A673 (cell line): ENCODE measurements around the gene VPS13D. TPM values are rescaled to one million over a fixed set of nuclear protein-coding genes. Genes with fewer than 3 reads are reported as not detected.

Experiments
- BruUV-seq: library from RNA; stranded (reverse); fragments of 400-500 nt; replicated peaks from 2 replicates; lab custom pipeline; 2021; lab: Mats Ljungman, UMichigan
- CTCF ChIA-PET: fragments of 300-600 bp; sonication (Branson Sonifier 250); formaldehyde crosslinking; loops from one replicate; lab custom pipeline; 2022; ENCODE audit warnings: antibody characterized with exemption; lab: Charles Lee
- POLR2A ChIA-PET: fragments of 300-600 bp; sonication (Branson Sonifier 250); formaldehyde crosslinking; loops from one replicate; lab custom pipeline; 2022; ENCODE audit warnings: antibody characterized with exemption; ENCODE audit not compliant: low non-redundant PET; lab: Charles Lee
- DNase-seq: peaks from one replicate; pipeline ENCODE4 v3.0.0-alpha.2; 2015; ENCODE audit warnings: low spot score
- H3K27ac ChIP-seq: fragments of 200-600 bp; sonication (generic); 2 replicates; pipeline ENCODE4 v1.5.1; 2016; ENCODE audit warnings: mixed run types, low read depth, mild to moderate bottlenecking, mixed read lengths, antibody characterized with exemption, low read length; ENCODE audit not compliant: poor library complexity, severe bottlenecking
- H3K27me3 ChIP-seq: fragments of 200-600 bp; sonication (generic); replicated peaks from 2 replicates; pipeline ENCODE4 v1.6.1; 2017; ENCODE audit warnings: mixed run types, low read depth, mild to moderate bottlenecking, mixed read lengths, antibody characterized with exemption, low read length; ENCODE audit not compliant: insufficient read depth, poor library complexity
- H3K36me3 ChIP-seq: fragments of 200-600 bp; sonication (generic); 2 replicates; pipeline ENCODE4 v1.6.1; 2016; ENCODE audit warnings: mixed run types, mild to moderate bottlenecking, mixed read lengths, antibody characterized with exemption, low read length; ENCODE audit not compliant: insufficient read depth, poor library complexity, severe bottlenecking
- H3K4me1 ChIP-seq: fragments of 200-600 bp; sonication (generic); 2 replicates; pipeline ENCODE4 v1.6.1; 2017; ENCODE audit warnings: mixed run types, mild to moderate bottlenecking, mixed read lengths, antibody characterized with exemption, low read length; ENCODE audit not compliant: insufficient read depth, poor library complexity, severe bottlenecking
- H3K4me3 ChIP-seq: fragments of 200-600 bp; sonication (generic); 2 replicates; pipeline ENCODE4 v1.5.1; 2016; ENCODE audit warnings: low read depth, mixed run types, mild to moderate bottlenecking, mixed read lengths, low read length; ENCODE audit not compliant: poor library complexity, severe bottlenecking
- H3K9me3 ChIP-seq: fragments of 200-600 bp; sonication (generic); 2 replicates; pipeline ENCODE4 v1.6.1; 2016; ENCODE audit warnings: mixed run types, low read depth, mild to moderate bottlenecking, mixed read lengths, antibody characterized with exemption, low read length; ENCODE audit not compliant: poor library complexity, severe bottlenecking
- CTCF ChIP-seq: fragments of 300-800, 200-600 bp; sonication (generic); conservative IDR thresholded peaks from 2 replicates; pipeline ENCODE4 v1.5.1; 2017; ENCODE audit warnings: low read depth, mild to moderate bottlenecking, antibody characterized with exemption, low read length, moderate library complexity, mixed read lengths
- EZH2 ChIP-seq: fragments of 200-600 bp; sonication (generic); IDR thresholded peaks from 2 replicates; pipeline ENCODE4 v1.6.1; 2017; ENCODE audit warnings: borderline replicate concordance, low read depth, mild to moderate bottlenecking, mixed read lengths, antibody characterized with exemption, low read length; ENCODE audit not compliant: poor library complexity, severe bottlenecking
- intact Hi-C: fragments of 100-400 bp; cut with micrococcal nuclease; formaldehyde crosslinking; loops from one replicate; pipeline ENCODE4 v1.10.0; 2022; ENCODE audit not compliant: unreplicated experiment
- total RNA-seq: library from RNA; stranded (reverse); gene quantifications from 2 replicates; pipeline ENCODE4 v1.2.3, GENCODE V29; 2021

VPS13D gene
- total RNA-seq, 1 experiment from 2014 or later, result 32.5 TPM

- ChIA-PET CTCF (no interaction called here), POLR2A (no interaction called here)
- H3K4me3 ChIP-seq, result no peak overlapping the region
- BruUV-seq, result no TSS peak
- no peak for TF ChIP-seq EZH2
- no peak for TF ChIP-seq CTCF
- no peaks in the 10 kb centered on the region for H3K36me3 ChIP-seq
- H3K9me3 ChIP-seq, result no peaks in the 10 kb centered on the region
- no peak for DNase-seq
- intact Hi-C loops, result no loop called here
- no peaks in the 10 kb centered on the region for H3K27me3 ChIP-seq
- H3K27ac ChIP-seq, result no peak overlapping the region
- no peaks in the 10 kb centered on the region for H3K4me1 ChIP-seq
Measured at GRCh38 chr1:12525311-12526181, 295.7 kb downstream of the VPS13D start.

- no peaks in the 10 kb centered on the region for H3K9me3 ChIP-seq
- POLR2A ChIA-PET, result no interaction called here
- no peak for TF ChIP-seq EZH2
- TF ChIP-seq CTCF, result no peak
- DNase-seq, result no peak
- BruUV-seq, result no TSS peak
- intact Hi-C loops, result no loop called here
- CTCF ChIA-PET, result no interaction called here
- no peaks in the 10 kb centered on the region for H3K36me3 ChIP-seq
- H3K4me3 ChIP-seq, result no peak overlapping the region
- H3K27me3 ChIP-seq, result no peaks in the 10 kb centered on the region
- H3K27ac ChIP-seq, result no peak overlapping the region
- H3K4me1 ChIP-seq, result no peaks in the 10 kb centered on the region
Measured at GRCh38 chr1:12527564-12527963, 297.7 kb downstream of the VPS13D start.

GRCh38 chr1:12528021-12528852 lies 298.4 kb downstream of the VPS13D start:
- ChIA-PET CTCF (no interaction called here), POLR2A (no interaction called here)
- BruUV-seq, result no TSS peak
- Histone ChIP-seq H3K4me3 (no peak overlapping the region), H3K4me1 (no peaks in the 10 kb centered on the region), H3K9me3 (no peaks in the 10 kb centered on the region), H3K36me3 (no peaks in the 10 kb centered on the region), H3K27ac (no peak overlapping the region), H3K27me3 (no peaks in the 10 kb centered on the region)
- intact Hi-C loops, result no loop called here
- DNase-seq, result no peak
- TF ChIP-seq EZH2 (no peak), CTCF (no peak)
